ENCODE results near the gene BIRC3.

The BIRC3 gene

DNA sequence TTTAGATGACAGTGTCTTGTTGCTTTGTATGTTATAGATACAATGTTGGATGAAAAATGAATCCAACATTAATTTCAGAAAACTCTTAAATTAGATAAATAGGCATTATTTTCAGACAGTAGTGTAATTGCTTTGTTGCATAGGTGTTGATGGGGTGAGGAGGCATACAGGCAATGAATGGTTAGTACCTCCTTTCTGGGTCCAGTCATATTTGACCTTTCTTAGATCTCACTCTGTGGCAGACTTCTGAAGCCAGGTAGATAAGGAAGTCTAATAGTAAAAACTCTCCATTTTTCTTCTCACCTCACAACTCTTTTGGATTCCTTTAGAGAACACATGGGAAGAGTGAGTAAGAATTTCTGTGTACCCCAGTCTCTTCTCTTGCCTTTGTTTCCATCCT lies 61.5 kb downstream of the BIRC3 start:
- no peak for DNase-seq

DNA sequence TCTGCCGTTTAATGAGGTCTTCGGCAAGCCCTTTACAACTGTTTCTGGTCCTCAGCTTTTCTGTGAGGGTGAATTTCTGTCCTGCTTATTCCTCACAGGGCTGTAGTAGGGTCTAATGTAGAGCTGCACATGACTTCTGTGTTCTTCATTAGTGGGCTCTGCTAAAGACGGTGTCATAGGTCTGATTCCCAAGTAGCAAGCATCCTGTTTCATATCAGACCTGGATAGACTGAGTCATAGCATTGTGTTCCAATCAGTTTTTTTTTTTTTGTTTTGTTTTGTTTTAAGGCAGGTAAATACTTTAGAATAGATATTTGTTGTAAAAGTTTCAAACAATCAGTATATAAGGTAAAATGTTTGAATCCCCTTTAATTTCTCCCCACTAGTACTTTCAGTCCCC lies 65.1 kb downstream of the BIRC3 start:
- DNase-seq = no peak

DNA sequence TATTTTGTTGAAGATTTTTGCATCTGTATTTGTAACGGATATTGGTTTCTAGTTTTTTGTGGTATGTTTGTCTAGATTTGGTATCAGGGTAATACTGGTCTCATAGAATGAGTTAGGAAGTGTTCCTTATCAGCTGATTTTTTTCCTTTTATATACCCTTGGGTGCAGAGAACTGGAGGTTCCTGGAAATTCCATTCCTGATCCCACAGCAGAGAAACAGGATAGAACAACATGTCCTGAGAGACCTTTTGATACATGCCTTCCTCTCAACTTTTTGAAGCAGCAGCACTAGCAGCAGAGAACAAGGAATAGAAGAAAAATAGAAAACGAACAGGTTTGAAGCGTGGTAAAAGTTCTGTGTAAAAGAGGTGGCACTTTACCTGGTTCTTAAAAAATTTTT lies 66.6 kb downstream of the BIRC3 start:
- no peak for DNase-seq

DNA sequence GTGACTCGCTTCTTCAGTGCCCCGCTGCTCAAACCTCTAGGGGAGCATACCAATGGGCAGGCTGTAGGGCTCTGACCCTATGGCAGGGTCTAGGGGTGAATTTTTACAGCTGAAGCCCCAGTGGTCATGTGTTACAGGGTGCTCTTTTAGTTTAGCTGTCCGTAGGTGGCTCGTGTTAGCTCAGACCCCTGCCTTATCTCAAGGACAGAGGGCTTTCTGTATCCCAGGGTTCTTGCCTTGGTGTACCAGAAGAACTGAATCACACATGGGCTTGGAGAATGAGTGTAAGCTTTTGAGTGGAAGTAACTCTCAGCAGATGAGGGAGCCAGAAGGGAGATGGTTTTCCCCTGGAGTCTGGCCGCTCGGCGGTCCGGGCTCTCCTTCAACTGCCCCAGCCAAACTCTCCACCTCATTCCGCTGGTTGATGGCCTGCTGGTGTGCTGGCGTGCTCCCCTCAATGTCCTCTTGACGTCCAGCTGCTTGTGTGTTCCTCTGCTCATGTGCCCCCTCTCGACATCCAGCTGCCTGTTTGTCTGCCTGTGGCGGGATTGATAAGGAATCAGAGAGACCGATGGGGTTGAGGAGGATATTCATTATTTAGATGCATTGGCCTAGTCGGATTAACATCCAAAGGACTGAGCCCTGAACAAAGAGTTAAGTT lies 67.3 kb downstream of the BIRC3 start:
- DNase-seq = no peak

DNA sequence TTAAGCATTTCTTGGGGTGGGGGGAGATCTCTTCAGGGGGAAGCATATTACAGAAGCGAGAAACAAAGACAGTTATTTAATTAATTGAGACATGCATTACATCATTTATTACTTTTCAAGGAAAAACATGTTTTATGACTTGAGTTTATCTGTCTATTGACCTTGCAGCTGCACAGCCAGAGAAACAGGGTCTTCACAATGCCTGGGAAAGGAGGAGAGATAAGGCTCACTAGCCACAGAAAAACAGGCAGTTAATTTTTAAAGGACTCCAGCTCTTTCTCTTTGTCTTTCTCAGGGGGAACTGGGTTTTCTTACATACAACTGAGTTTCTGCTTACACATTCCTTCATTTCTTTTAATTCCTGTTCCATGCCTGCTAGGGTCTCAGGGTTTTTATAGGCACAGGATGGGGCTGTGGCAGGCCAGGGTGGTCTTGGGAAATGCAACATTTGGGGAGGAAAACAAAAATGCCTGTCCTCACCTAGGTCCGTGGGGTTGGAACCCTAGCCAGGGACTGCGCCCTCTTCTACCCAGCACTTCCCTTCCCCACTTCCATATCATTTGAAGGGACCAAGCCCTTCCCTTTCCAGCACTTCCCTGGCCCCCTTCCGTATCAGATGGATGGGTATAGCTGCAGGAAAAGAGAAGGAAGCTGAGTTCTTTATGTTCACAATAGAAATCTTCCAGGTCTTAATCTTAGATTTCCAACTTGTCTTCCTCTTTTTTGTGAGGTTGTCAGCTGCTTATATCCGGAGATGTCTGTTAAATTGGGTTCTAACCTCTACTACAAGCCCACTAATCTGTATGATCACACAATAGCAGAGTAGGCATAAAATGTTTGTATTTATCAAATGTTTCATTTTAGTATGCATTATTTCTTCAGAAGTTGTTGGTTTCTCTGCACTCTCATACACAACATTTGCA lies 68.1 kb downstream of the BIRC3 start:
- no peak for DNase-seq

DNA sequence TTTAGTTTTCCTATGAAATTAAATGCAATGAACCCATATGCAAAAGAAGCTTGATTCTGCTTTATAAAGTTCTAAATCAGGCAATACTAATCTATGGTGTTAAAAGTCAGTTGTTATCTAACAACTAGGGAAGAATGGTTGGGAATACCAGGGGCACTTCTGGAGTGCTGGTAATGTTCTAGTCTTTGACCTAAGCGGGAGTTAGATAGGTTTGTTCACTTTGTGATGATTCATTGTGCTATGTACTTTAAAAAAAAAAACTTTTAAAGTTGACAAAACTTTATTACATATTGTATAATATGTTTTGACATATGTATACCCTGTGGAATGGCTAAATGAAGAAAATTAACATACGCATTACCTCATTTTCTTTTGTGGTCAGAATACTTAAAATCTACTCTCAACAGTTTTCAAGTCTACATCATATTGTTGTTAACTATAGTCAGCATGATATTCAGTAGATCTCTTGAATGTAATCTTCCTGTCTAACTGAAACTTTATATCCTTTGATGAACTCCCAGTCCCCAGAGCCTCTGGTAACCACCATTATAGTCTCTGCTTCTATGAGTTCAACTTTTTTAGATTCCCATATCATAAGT lies 69.0 kb downstream of the BIRC3 start:
- no peak for DNase-seq

DNA sequence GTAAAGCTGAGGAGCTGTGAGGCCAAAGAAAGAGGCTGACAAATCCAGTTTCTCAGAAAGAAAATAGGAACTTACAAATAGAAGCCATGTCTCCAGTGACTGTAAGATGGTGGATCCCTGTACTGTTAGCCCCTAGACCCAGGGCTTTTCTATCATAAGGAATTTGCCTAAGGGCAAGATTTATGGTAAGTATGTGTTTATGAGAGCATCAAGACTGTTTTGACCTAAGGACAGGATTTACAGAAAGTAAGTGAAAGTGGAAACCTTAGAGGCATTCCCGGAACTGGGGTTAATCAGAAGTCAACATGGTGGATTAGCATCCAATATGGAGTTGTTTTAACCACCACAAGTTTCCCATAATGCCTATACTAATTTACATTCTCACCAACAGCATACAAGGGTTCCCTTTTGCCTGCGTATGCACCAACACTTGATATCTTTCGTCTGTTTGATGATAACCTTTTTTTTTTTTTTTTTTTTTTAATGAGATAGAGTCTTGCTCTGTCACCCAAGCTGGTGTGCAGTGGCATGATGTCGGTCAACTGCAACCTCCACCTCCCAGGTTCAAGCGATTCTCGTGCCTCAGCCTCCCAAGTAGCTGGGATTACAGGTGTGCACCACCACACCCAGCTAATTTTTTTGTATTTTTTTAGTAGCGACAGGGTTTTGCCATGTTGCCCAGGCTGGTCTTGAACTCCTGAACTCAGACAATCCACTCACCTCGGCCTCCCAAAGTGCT lies 69.9 kb downstream of the BIRC3 start:
- no peak for DNase-seq

Data from NCI-H510A (cell line).